Astrocyte (in vitro differentiated cells and primary cell): ENCODE data around the gene ZNF407. TPM values are rescaled to one million over a fixed set of nuclear protein-coding genes. Genes with fewer than 3 reads are reported as not detected.

Source experiments
- DNase-seq: peaks from one replicate; pipeline ENCODE4 v3.0.0-alpha.2; 2010; ENCODE audit warnings: low read depth
- FAIRE-seq: peaks from 2 replicates; lab custom pipeline; 2011; peaks lifted over from hg19 to GRCh38; lab: Jason Lieb, UNC
- H2AFZ ChIP-seq: 2 replicates; pipeline ENCODE4 v1.6.0; 2012; ENCODE audit warnings: low read depth, low read length, inconsistent platforms
- H3K27ac ChIP-seq: 2 replicates; pipeline ENCODE4 v1.5.1; 2011; ENCODE audit warnings: low read depth, low read length, inconsistent platforms
- H3K27me3 ChIP-seq: 2 replicates; pipeline ENCODE4 v1.6.0; 2011; ENCODE audit warnings: low read length, inconsistent platforms; ENCODE audit not compliant: insufficient read depth
- H3K36me3 ChIP-seq: 2 replicates; pipeline ENCODE4 v1.5.1; 2011; ENCODE audit warnings: low read length, inconsistent platforms; ENCODE audit not compliant: insufficient read depth
- H3K4me1 ChIP-seq: 2 replicates; pipeline ENCODE4 v1.5.1; 2011; ENCODE audit warnings: low read length, inconsistent platforms; ENCODE audit not compliant: insufficient read depth
- H3K4me2 ChIP-seq: 2 replicates; pipeline ENCODE4 v1.6.0; 2012; ENCODE audit warnings: low read length, inconsistent platforms
- H3K4me3 ChIP-seq: 2 replicates; pipeline ENCODE4 v1.5.1; 2011; ENCODE audit warnings: low read depth, mild to moderate bottlenecking, low read length, inconsistent platforms; ENCODE audit not compliant: insufficient read depth
- H3K79me2 ChIP-seq: 2 replicates; pipeline ENCODE4 v1.6.0; 2012; ENCODE audit warnings: mild to moderate bottlenecking, low read length, inconsistent platforms; ENCODE audit not compliant: insufficient read depth
- H3K9ac ChIP-seq: 2 replicates; pipeline ENCODE4 v1.6.0; 2012; ENCODE audit warnings: mild to moderate bottlenecking, low read length, inconsistent platforms
- H3K9me3 ChIP-seq: 2 replicates; pipeline ENCODE4 v1.5.1; 2012; ENCODE audit warnings: low read depth, mild to moderate bottlenecking, low read length, inconsistent platforms; ENCODE audit not compliant: insufficient read depth
- H4K20me1 ChIP-seq: 2 replicates; pipeline ENCODE4 v1.6.0; 2012; ENCODE audit warnings: low read length, inconsistent platforms; ENCODE audit not compliant: insufficient read depth
- H3K27ac Mint-ChIP-seq: one replicate; pipeline ENCODE4 v1.8.0; 2021; ENCODE audit warnings: mild to moderate bottlenecking, mixed read lengths; ENCODE audit not compliant: unreplicated experiment
- H3K27me3 Mint-ChIP-seq: one replicate; pipeline ENCODE4 v1.8.0; 2021; ENCODE audit warnings: low read depth, mixed read lengths; ENCODE audit not compliant: unreplicated experiment
- H3K36me3 Mint-ChIP-seq: one replicate; pipeline ENCODE4 v1.8.0; 2021; ENCODE audit warnings: low read depth, mixed read lengths; ENCODE audit not compliant: unreplicated experiment
- H3K4me1 Mint-ChIP-seq: one replicate; pipeline ENCODE4 v1.8.0; 2021; ENCODE audit warnings: low read depth, mixed read lengths; ENCODE audit not compliant: unreplicated experiment
- H3K4me3 Mint-ChIP-seq: one replicate; pipeline ENCODE4 v1.8.0; 2021; ENCODE audit warnings: mild to moderate bottlenecking, moderate library complexity, mixed read lengths; ENCODE audit not compliant: unreplicated experiment
- H3K9me3 Mint-ChIP-seq: one replicate; pipeline ENCODE4 v1.8.0; 2021; ENCODE audit warnings: mild to moderate bottlenecking, mixed read lengths; ENCODE audit not compliant: unreplicated experiment
- EZH2 ChIP-seq: IDR thresholded peaks from 2 replicates; pipeline ENCODE4 v1.6.1; 2012; ENCODE audit warnings: mild to moderate bottlenecking, low read length, inconsistent platforms; ENCODE audit not compliant: insufficient read depth
- total RNA-seq: library from RNA; stranded (reverse); gene quantifications from 2 replicates; pipeline ENCODE4 v1.2.1, GENCODE V29; 2021
- TF ChIP-seq, protein P1 (sequence below): IDR thresholded peaks from 2 replicates; pipeline ENCODE4 v1.5.1; 2011; ENCODE audit warnings: low read depth, mild to moderate bottlenecking, inconsistent platforms, low read length, moderate library complexity; ENCODE audit not compliant: insufficient read depth

ZNF407 gene
- total RNA-seq, 1 donor from 2014 or later: 13.8 TPM

DNA sequence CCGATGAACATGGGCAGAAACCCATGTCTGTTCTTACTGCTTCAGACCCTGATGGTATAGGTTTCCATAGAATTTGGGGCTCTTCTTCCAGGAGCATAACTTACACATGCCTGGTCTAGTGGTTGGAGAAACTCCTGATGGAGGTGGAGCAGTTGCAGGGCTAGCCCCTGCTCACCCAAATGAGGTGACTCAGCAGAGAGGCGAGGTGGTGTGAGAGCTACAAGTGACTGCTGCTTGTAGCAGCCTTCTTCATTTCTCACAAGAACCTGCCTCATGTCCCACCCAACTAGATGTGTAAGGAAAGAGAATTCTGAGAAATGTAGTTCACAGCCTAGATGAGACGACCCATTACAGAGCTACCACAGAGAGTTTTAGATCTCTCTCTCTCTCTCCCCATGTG is 105.3 kb downstream of the ZNF407 start:
- no peak overlapping the region for H3K27ac Mint-ChIP-seq
- peaks cover 4% of the 10 kb centered on the region for H3K36me3 Mint-ChIP-seq
- TF ChIP-seq, protein P1, sequence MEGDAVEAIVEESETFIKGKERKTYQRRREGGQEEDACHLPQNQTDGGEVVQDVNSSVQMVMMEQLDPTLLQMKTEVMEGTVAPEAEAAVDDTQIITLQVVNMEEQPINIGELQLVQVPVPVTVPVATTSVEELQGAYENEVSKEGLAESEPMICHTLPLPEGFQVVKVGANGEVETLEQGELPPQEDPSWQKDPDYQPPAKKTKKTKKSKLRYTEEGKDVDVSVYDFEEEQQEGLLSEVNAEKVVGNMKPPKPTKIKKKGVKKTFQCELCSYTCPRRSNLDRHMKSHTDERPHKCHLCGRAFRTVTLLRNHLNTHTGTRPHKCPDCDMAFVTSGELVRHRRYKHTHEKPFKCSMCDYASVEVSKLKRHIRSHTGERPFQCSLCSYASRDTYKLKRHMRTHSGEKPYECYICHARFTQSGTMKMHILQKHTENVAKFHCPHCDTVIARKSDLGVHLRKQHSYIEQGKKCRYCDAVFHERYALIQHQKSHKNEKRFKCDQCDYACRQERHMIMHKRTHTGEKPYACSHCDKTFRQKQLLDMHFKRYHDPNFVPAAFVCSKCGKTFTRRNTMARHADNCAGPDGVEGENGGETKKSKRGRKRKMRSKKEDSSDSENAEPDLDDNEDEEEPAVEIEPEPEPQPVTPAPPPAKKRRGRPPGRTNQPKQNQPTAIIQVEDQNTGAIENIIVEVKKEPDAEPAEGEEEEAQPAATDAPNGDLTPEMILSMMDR: no peak
- TF ChIP-seq EZH2: no peak
- H3K27me3 ChIP-seq: no peaks in the 10 kb centered on the region
- no peaks in the 10 kb centered on the region for H3K27me3 Mint-ChIP-seq
- DNase-seq (no peak), FAIRE-seq (no peak)
- no peak overlapping the region for H3K4me2 ChIP-seq
- no peak overlapping the region for H3K4me3 Mint-ChIP-seq
- no peaks in the 10 kb centered on the region for H3K9me3 ChIP-seq
- no peak overlapping the region for H3K9ac ChIP-seq
- H3K79me2 ChIP-seq: no peaks in the 10 kb centered on the region
- no peak overlapping the region for H2AFZ ChIP-seq
- no peak overlapping the region for H3K27ac ChIP-seq
- H3K4me3 ChIP-seq: no peak overlapping the region
- no peaks in the 10 kb centered on the region for H3K36me3 ChIP-seq
- H3K9me3 Mint-ChIP-seq: no peaks in the 10 kb centered on the region
- H4K20me1 ChIP-seq: peaks cover 5% of the 10 kb centered on the region
- peaks cover 6% of the 10 kb centered on the region for H3K4me1 Mint-ChIP-seq
- no peaks in the 10 kb centered on the region for H3K4me1 ChIP-seq

DNA sequence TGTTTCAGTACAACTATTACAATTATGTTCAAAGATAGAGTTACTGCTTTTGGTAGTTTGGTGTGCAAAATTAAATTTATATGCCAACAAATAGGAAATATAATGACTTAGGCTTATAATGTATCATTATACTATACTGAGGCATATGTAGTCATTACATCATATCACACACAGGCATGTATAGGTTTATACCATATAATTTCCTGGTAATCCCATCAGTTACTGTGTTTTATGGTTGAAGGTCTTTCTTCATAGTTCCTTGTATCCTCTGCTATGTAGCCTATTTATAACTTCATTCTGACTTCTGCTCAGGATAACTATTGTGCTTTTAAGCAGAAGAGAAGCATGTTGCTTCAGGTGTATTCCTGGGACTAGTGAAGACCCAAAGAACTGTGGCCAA is 110.5 kb downstream of the ZNF407 start:
- no peaks in the 10 kb centered on the region for H3K9me3 ChIP-seq
- Mint-ChIP-seq H3K4me1 (peaks cover 5% of the 10 kb centered on the region), H3K27ac (no peak overlapping the region), H3K36me3 (no peaks in the 10 kb centered on the region), H3K4me3 (no peak overlapping the region), H3K27me3 (no peaks in the 10 kb centered on the region), H3K9me3 (no peaks in the 10 kb centered on the region)
- H3K27me3 ChIP-seq: no peaks in the 10 kb centered on the region
- no peak for FAIRE-seq
- H3K4me1 ChIP-seq: no peaks in the 10 kb centered on the region
- TF ChIP-seq, protein P1: no peak
- no peak for TF ChIP-seq EZH2
- H3K4me3 ChIP-seq: no peak overlapping the region
- H4K20me1 ChIP-seq: peaks cover 5% of the 10 kb centered on the region
- no peaks in the 10 kb centered on the region for H3K79me2 ChIP-seq
- H2AFZ ChIP-seq: no peak overlapping the region
- DNase-seq: no peak
- H3K9ac ChIP-seq: no peak overlapping the region
- no peak overlapping the region for H3K27ac ChIP-seq
- no peak overlapping the region for H3K4me2 ChIP-seq
- no peaks in the 10 kb centered on the region for H3K36me3 ChIP-seq

DNA sequence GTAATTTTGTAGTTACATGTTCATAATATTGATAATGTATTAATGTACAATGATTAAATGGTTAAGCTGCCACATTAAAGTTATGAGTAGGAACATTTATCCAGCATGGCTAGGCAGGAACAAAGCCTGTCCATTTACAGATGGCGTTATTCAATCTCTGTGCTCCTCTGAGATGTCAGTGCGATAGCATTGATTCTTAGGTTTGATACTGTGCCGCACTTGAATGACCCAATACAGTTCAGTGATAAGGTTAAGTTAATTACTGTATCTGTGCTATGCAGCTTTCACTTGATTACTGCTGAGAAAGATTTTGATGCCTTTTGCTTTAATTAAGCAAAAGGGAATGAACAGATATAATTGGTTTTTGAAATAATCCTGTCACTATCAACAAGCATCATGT is 111.8 kb downstream of the ZNF407 start:
- Mint-ChIP-seq H3K27me3 (no peaks in the 10 kb centered on the region), H3K36me3 (no peaks in the 10 kb centered on the region), H3K9me3 (no peaks in the 10 kb centered on the region), H3K27ac (no peak overlapping the region), H3K4me3 (no peak overlapping the region), H3K4me1 (peaks cover 5% of the 10 kb centered on the region)
- Histone ChIP-seq H3K4me1 (no peaks in the 10 kb centered on the region), H3K9me3 (no peaks in the 10 kb centered on the region), H3K36me3 (no peaks in the 10 kb centered on the region), H4K20me1 (peaks cover 5% of the 10 kb centered on the region), H3K9ac (no peak overlapping the region), H3K79me2 (no peaks in the 10 kb centered on the region), H3K27ac (no peak overlapping the region), H2AFZ (no peak overlapping the region), H3K27me3 (no peaks in the 10 kb centered on the region), H3K4me2 (no peak overlapping the region), H3K4me3 (no peak overlapping the region)
- DNase-seq: no peak
- no peak for FAIRE-seq
- TF ChIP-seq, protein P1: no peak
- TF ChIP-seq EZH2: no peak
